SU-DHL-6 (cell line): ENCODE measurements around the gene ARHGAP26.

ENCODE experiments used
- EZH2phosphoT487 ChIP-seq: fragments of 200-600 bp; sonication (generic), shearing (Covaris generic); conservative IDR thresholded peaks from 2 replicates; pipeline ENCODE4 v1.6.1; 2018; ENCODE audit warnings: mild to moderate bottlenecking, antibody characterized with exemption, low read length, moderate library complexity, mixed read lengths
- TF ChIP-seq, protein P1 (sequence below): fragments of 200-600 bp; sonication (generic); IDR thresholded peaks from one replicate; pipeline ENCODE4 v1.5.1; 2017; ENCODE audit warnings: antibody characterized with exemption, mild to moderate bottlenecking, low read length, moderate library complexity; ENCODE audit not compliant: insufficient read depth, poor library complexity, severe bottlenecking

- TF ChIP-seq, protein P1, sequence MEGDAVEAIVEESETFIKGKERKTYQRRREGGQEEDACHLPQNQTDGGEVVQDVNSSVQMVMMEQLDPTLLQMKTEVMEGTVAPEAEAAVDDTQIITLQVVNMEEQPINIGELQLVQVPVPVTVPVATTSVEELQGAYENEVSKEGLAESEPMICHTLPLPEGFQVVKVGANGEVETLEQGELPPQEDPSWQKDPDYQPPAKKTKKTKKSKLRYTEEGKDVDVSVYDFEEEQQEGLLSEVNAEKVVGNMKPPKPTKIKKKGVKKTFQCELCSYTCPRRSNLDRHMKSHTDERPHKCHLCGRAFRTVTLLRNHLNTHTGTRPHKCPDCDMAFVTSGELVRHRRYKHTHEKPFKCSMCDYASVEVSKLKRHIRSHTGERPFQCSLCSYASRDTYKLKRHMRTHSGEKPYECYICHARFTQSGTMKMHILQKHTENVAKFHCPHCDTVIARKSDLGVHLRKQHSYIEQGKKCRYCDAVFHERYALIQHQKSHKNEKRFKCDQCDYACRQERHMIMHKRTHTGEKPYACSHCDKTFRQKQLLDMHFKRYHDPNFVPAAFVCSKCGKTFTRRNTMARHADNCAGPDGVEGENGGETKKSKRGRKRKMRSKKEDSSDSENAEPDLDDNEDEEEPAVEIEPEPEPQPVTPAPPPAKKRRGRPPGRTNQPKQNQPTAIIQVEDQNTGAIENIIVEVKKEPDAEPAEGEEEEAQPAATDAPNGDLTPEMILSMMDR, result no peak
- TF ChIP-seq EZH2phosphoT487, result no peak
Measured at GRCh38 chr5:143133721-143134120, 363.5 kb downstream of the ARHGAP26 start.
